ENCODE measurements around the gene LRRC43.

LRRC43 gene

DNA sequence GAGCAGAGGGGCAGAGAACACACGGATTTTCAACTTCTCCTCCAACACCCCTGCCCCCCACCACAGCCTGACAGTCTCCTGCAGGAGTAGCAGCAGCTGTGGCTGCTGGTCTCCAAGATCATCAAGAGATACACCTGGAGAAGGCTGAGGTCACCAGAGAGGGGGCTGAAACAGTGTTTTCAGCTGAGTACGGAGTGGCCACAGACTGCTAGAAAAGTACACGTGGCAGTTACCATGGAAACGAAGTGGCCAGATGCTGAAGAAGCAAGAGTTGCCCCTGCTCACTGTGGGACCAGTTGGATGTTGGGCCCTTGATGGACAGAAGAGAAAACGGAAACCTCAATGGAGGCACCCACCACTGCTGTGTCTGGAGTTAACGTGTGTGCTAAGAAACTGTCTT lies 47.9 kb downstream of the LRRC43 start:
- Histone ChIP-seq H3K9ac (ENCODE audit: low read depth, low read length) (no peak overlapping the region), H3K9me3 (ENCODE audit: insufficient read depth, low read depth, low read length) (no peaks in the 10 kb centered on the region), H3K4me1 (ENCODE audit: insufficient read depth, low read length) (no peaks in the 10 kb centered on the region), H3K36me3 (ENCODE audit: insufficient read depth, low read length) (peaks cover 47% of the 10 kb centered on the region), H3K27me3 (ENCODE audit: insufficient read depth, low read length) (0 out of 2 replicates have a peak, but pooled peaks cover 5% of the 10 kb centered on the region), H3K27ac (ENCODE audit: low read depth, low read length) (no peak overlapping the region), H3K4me3 (ENCODE audit: low read length) (no peak overlapping the region)
- WGBS: 79% methylated on average over 6 of the region's 6 CpGs

DNA sequence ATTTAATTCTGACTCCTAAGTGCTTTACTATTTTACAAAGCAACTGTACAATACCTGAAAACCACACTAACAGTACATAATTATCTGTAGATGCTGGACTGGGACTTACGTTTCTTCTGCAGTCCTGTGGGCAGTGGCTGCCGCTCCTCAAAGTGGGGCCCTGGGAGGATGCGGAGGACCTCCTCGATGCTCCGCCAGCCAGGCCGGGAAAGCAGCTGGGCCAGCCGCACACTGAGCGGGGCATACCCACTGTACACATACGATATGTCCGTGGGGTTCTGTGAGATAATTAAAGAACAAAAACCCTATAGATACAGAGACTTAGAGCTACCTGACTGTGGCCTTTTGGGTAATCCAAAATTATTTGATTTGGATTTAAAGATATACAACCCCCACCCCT lies 49.8 kb downstream of the LRRC43 start:
- Histone ChIP-seq H3K9me3 (ENCODE audit: insufficient read depth, low read depth, low read length) (no peaks in the 10 kb centered on the region), H3K4me1 (ENCODE audit: insufficient read depth, low read length) (no peaks in the 10 kb centered on the region), H3K27me3 (ENCODE audit: insufficient read depth, low read length) (no peaks in the 10 kb centered on the region), H3K4me3 (ENCODE audit: low read length) (no peak overlapping the region), H3K36me3 (ENCODE audit: insufficient read depth, low read length) (peaks cover 53% of the 10 kb centered on the region), H3K27ac (ENCODE audit: low read depth, low read length) (no peak overlapping the region), H3K9ac (ENCODE audit: low read depth, low read length) (no peak overlapping the region)
- WGBS: 95% methylated on average over 9 of the region's 10 CpGs

DNA sequence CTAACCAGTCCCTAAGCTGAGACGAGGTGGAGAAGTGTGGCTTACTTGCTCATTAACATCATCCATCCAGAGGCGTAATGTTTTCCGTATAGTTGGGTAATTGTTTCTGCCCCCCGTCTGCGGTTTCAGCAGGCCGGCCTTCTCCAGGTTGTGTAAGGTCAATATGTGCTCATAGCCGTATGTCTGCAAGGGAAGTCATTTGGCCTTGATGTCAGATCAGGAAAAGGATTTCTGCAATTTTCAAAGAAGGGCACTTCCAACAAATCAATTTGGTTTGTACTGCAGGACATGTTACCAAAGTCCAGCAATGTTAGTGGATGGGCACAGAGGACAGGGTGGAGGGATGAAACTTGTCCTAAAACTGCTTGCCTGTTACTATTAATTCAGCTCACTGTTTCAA lies 52.8 kb downstream of the LRRC43 start:
- no peaks in the 10 kb centered on the region for H3K9me3 ChIP-seq (ENCODE audit: insufficient read depth, low read depth, low read length)
- no peak overlapping the region for H3K9ac ChIP-seq (ENCODE audit: low read depth, low read length)
- H3K27me3 ChIP-seq (ENCODE audit: insufficient read depth, low read length): no peaks in the 10 kb centered on the region
- WGBS: 95% methylated on average over 7 of the region's 7 CpGs
- H3K4me1 ChIP-seq (ENCODE audit: insufficient read depth, low read length): no peaks in the 10 kb centered on the region
- H3K36me3 ChIP-seq (ENCODE audit: insufficient read depth, low read length): peaks cover 52% of the 10 kb centered on the region
- H3K4me3 ChIP-seq (ENCODE audit: low read length): no peak overlapping the region
- no peak overlapping the region for H3K27ac ChIP-seq (ENCODE audit: low read depth, low read length)

DNA sequence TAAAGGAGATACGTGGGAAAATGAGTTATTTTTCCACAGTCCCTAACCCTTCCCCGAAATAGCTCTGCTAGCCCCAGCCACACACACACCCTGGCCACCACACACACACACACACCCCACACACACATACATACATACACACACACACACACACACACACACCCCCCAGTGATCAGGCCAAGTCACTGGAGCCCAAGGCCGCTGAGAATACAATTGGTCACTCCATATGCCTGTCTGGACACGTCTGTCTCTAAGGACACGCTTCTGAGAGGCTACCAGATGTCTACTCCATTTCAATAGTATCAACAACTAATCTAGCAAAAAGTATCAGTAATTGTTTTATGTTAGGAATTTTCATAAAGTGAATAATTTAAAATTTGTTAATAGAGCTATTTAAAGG lies 55.9 kb downstream of the LRRC43 start:
- Histone ChIP-seq H3K36me3 (ENCODE audit: insufficient read depth, low read length) (peaks cover 34% of the 10 kb centered on the region), H3K4me1 (ENCODE audit: insufficient read depth, low read length) (no peaks in the 10 kb centered on the region)
- WGBS: 98% methylated on average over 5 of the region's 5 CpGs

DNA sequence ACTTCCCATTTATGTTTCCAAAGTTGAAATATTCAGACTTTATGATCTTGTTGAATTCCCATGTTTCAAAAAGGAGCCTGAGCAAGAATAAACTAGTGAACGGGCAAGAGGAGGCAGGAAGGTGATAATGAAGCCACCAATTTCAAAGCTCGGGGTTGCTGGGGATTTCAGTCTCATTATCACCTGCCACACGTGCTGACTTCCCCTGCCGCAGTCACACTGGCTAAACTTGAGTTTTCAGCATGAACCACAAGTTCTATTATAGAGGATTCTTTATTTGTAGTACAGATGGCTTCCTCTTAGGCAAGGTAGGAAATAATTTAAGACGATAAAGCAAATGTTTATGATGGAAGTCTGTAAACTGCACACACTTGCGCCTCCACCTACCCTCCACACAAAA lies 61.0 kb downstream of the LRRC43 start:
- Histone ChIP-seq H3K9ac (ENCODE audit: low read depth, low read length) (no peak overlapping the region), H3K27ac (ENCODE audit: low read depth, low read length) (no peak overlapping the region), H3K27me3 (ENCODE audit: insufficient read depth, low read length) (no peaks in the 10 kb centered on the region), H3K4me3 (ENCODE audit: low read length) (no peak overlapping the region), H3K4me1 (ENCODE audit: insufficient read depth, low read length) (no peaks in the 10 kb centered on the region), H3K9me3 (ENCODE audit: insufficient read depth, low read depth, low read length) (no peaks in the 10 kb centered on the region), H3K36me3 (ENCODE audit: insufficient read depth, low read length) (peaks cover 20% of the 10 kb centered on the region)
- WGBS: 95% methylated on average over 4 of the region's 6 CpGs

More for the DNA sequence above, 55.9 kb downstream of the LRRC43 start:
- H3K27me3 ChIP-seq (ENCODE audit: insufficient read depth, low read length): no peaks in the 10 kb centered on the region
- no peak overlapping the region for H3K27ac ChIP-seq (ENCODE audit: low read depth, low read length)
- no peak overlapping the region for H3K4me3 ChIP-seq (ENCODE audit: low read length)
- no peak overlapping the region for H3K9ac ChIP-seq (ENCODE audit: low read depth, low read length)
- no peaks in the 10 kb centered on the region for H3K9me3 ChIP-seq (ENCODE audit: insufficient read depth, low read depth, low read length)

DNA sequence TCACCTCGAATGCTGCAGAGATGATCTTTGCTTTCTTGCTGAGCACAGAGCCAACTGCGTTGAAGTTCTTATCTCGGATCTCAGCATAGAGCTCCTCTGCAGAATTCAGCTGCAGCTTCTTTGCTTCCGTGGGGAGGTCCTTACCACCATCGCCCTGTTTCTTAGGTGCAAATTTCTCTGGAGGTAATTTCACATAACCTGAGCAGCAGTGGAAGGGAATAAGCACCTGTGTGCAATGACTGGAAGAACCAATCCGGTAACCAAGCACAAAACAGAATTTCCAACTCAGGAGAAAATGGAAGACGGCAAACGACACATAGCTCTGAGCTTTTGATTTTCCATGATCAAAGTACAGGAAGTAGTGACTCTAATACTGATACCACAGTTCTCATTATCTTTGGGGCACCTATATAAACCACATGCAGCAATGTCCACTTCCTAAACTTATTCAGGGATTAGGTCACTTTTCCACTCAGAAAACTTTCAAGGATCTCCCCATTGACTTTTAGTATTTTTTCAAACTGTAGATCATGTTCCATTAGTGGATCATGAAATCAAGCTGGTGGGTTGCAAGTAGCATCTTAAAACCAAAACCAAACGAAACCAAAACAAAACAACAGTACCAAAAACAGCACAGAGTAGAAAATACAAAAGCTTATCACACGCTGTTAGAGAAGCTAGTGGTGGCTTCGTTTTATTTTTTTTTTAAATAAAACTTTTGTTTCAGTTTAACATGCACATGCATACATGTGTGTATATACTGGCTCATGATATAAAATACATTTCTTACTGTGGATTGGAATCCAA lies 61.8 kb downstream of the LRRC43 start:
- Histone ChIP-seq H3K4me3 (ENCODE audit: low read length) (no peak overlapping the region), H3K27ac (ENCODE audit: low read depth, low read length) (no peak overlapping the region), H3K27me3 (ENCODE audit: insufficient read depth, low read length) (no peaks in the 10 kb centered on the region), H3K9ac (ENCODE audit: low read depth, low read length) (no peak overlapping the region), H3K36me3 (ENCODE audit: insufficient read depth, low read length) (peaks cover 25% of the 10 kb centered on the region), H3K4me1 (ENCODE audit: insufficient read depth, low read length) (no peaks in the 10 kb centered on the region), H3K9me3 (ENCODE audit: insufficient read depth, low read depth, low read length) (no peaks in the 10 kb centered on the region)
- 96% methylated on average over 8 of the region's 11 CpGs for WGBS

DNA sequence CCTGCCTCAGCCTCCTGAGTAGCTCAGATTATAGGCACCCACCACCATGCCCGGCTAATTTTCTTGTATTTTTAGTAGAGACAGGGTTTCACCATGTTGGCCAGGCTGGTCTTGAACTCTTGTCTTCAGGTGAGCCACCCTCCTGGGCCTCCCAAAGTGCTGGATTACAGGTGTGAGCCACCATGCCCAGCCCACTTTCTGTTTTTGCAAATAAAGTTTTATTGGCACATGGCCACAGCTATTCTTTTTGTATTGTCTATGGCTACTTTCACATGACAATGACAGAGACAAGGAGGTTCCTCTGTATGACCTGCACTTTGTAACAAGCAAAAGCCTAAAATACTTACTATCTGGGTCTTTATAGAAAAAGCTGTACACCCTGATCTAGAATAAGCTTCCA lies 62.6 kb downstream of the LRRC43 start:
- Histone ChIP-seq H3K9me3 (ENCODE audit: insufficient read depth, low read depth, low read length) (no peaks in the 10 kb centered on the region), H3K4me1 (ENCODE audit: insufficient read depth, low read length) (no peaks in the 10 kb centered on the region), H3K27ac (ENCODE audit: low read depth, low read length) (no peak overlapping the region), H3K27me3 (ENCODE audit: insufficient read depth, low read length) (no peaks in the 10 kb centered on the region), H3K36me3 (ENCODE audit: insufficient read depth, low read length) (peaks cover 26% of the 10 kb centered on the region), H3K9ac (ENCODE audit: low read depth, low read length) (no peak overlapping the region), H3K4me3 (ENCODE audit: low read length) (no peak overlapping the region)
- WGBS: 100% methylated on average over 1 of the region's 1 CpG

DNA sequence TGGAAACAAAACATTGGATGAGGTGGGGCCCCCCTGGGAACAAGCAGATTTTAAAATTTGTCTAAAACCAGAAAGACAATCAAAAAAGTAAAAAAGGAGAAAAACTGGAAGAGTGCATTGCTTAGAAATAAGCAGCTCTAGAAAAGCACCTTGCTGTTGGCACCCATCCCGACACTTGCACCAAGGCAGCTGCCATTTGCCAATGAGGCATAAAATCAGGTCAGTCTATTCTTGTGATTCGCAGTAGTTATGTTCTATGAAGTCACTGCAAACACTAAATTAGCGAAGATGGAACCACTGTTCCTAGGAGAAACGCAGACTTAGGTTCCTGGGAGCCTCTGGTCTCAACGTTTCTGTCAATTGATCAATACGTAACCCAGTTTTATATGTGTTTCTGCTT lies 67.1 kb downstream of the LRRC43 start:
- Histone ChIP-seq H3K27ac (ENCODE audit: low read depth, low read length) (no peak overlapping the region), H3K9me3 (ENCODE audit: insufficient read depth, low read depth, low read length) (no peaks in the 10 kb centered on the region), H3K4me3 (ENCODE audit: low read length) (no peak overlapping the region), H3K27me3 (ENCODE audit: insufficient read depth, low read length) (no peaks in the 10 kb centered on the region), H3K4me1 (ENCODE audit: insufficient read depth, low read length) (no peaks in the 10 kb centered on the region), H3K9ac (ENCODE audit: low read depth, low read length) (no peak overlapping the region), H3K36me3 (ENCODE audit: insufficient read depth, low read length) (peaks cover 15% of the 10 kb centered on the region)
- 95% methylated on average over 6 of the region's 6 CpGs for WGBS

DNA sequence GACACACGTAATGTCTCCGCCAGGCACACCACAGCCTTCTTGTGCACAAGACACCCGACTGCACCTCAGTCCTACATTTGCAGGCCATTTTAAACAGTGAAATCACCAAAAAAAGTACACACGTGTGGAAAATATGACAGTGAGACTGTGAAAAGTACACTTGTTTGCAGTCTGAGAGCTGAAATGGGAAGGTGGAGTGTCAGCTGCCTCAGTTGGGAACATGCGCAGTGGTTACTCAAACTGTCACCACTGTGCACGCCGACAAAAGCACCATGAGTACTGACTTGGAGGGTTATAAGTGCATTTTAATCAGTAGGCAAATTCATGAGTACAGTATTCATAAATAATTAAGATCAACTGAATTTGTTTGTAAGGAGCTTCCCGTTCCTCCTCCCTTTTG lies 67.6 kb downstream of the LRRC43 start:
- no peak overlapping the region for H3K9ac ChIP-seq (ENCODE audit: low read depth, low read length)
- H3K4me3 ChIP-seq (ENCODE audit: low read length): no peak overlapping the region
- WGBS: 96% methylated on average over 8 of the region's 8 CpGs
- peaks cover 15% of the 10 kb centered on the region for H3K36me3 ChIP-seq (ENCODE audit: insufficient read depth, low read length)
- no peaks in the 10 kb centered on the region for H3K9me3 ChIP-seq (ENCODE audit: insufficient read depth, low read depth, low read length)
- no peaks in the 10 kb centered on the region for H3K27me3 ChIP-seq (ENCODE audit: insufficient read depth, low read length)
- H3K27ac ChIP-seq (ENCODE audit: low read depth, low read length): no peak overlapping the region
- H3K4me1 ChIP-seq (ENCODE audit: insufficient read depth, low read length): no peaks in the 10 kb centered on the region

All from HUES64 (cell line).